KMS-11 (cell line): Measurements from ENCODE around the gene PPIG.

Experiments
- H2AFZ ChIP-seq: fragments of 200-600 bp; sonication (generic); 2 replicates; pipeline ENCODE4 v1.6.1; 2016; ENCODE audit warnings: antibody characterized with exemption, mixed run types, low read depth
- H3K27ac ChIP-seq: fragments of 200-600 bp; sonication (generic); 2 replicates; pipeline ENCODE4 v1.6.1; 2016; ENCODE audit warnings: mild to moderate bottlenecking, mixed run types
- H3K27me3 ChIP-seq: fragments of 200-600 bp; sonication (generic); 2 replicates; pipeline ENCODE4 v1.6.1; 2017; ENCODE audit warnings: mild to moderate bottlenecking, low read depth, mixed run types, moderate library complexity; ENCODE audit not compliant: insufficient read depth
- H3K36me3 ChIP-seq: fragments of 200-600 bp; sonication (generic); 2 replicates; pipeline ENCODE4 v1.6.1; 2017; ENCODE audit warnings: mild to moderate bottlenecking, mixed run types; ENCODE audit not compliant: insufficient read depth
- H3K4me1 ChIP-seq: fragments of 200-600 bp; sonication (generic); 2 replicates; pipeline ENCODE4 v1.6.1; 2016; ENCODE audit warnings: mild to moderate bottlenecking, low read depth, mixed run types; ENCODE audit not compliant: poor library complexity, severe bottlenecking
- H3K4me2 ChIP-seq: fragments of 200-600 bp; sonication (generic); 2 replicates; pipeline ENCODE4 v1.7.0; 2016; ENCODE audit warnings: mild to moderate bottlenecking, mixed run types
- H3K4me3 ChIP-seq: fragments of 200-600 bp; sonication (generic); IDR thresholded peaks from 2 replicates; pipeline ENCODE4 v1.6.1; 2017; ENCODE audit warnings: low read depth, low read length, mixed read lengths; ENCODE audit not compliant: insufficient read depth
- H3K79me2 ChIP-seq: fragments of 200-600 bp; sonication (generic); 2 replicates; pipeline ENCODE4 v1.6.1; 2016; ENCODE audit warnings: low read depth, mixed run types; ENCODE audit not compliant: insufficient read depth
- H3K9ac ChIP-seq: fragments of 200-600 bp; sonication (generic); 2 replicates; pipeline ENCODE4 v1.6.1; 2016; ENCODE audit warnings: mild to moderate bottlenecking, mixed run types
- H4K20me1 ChIP-seq: fragments of 200-600 bp; sonication (generic); 2 replicates; pipeline ENCODE4 v1.6.1; 2016; ENCODE audit warnings: mild to moderate bottlenecking, mixed run types; ENCODE audit not compliant: insufficient read depth
- CTCF ChIP-seq: fragments of 200-600 bp; sonication (generic); conservative IDR thresholded peaks from 2 replicates; pipeline ENCODE4 v1.6.1; 2017; ENCODE audit warnings: low read depth, mild to moderate bottlenecking, antibody characterized with exemption, low read length, moderate library complexity, mixed read lengths

Gene PPIG

DNA sequence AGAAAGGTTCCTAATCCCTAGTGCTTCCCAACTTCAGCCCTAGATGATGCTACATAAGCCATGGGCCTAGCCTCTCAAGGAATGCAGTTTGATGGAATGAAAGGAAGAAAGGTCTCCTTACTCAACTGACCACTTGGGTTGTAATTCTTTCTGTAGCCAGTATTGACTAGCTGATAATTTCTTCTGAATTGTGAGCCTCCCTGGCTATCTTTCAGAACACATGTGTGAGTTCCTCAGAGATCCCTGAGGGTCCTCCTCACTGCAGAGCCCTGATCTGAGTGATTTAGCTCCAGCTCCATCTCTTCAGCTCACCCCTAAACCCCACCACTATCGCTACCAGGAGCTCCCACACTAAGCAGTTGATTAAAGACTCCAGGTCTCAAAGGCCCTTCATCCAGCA is 78.6 kb downstream of the PPIG start:
- Histone ChIP-seq H4K20me1 (no peaks in the 10 kb centered on the region), H3K27me3 (no peaks in the 10 kb centered on the region), H3K36me3 (no peaks in the 10 kb centered on the region), H3K27ac (no peak overlapping the region), H2AFZ (no peak overlapping the region), H3K9ac (no peak overlapping the region), H3K4me1 (no peaks in the 10 kb centered on the region), H3K4me3 (no peak overlapping the region), H3K4me2 (no peak overlapping the region), H3K79me2 (no peaks in the 10 kb centered on the region)
- no peak for TF ChIP-seq CTCF

GRCh38 chr2:169663247-169663646 is 79.1 kb downstream of the PPIG start:
- H3K4me1 ChIP-seq, result no peaks in the 10 kb centered on the region
- no peak for TF ChIP-seq CTCF
- no peak overlapping the region for H3K9ac ChIP-seq
- no peaks in the 10 kb centered on the region for H3K36me3 ChIP-seq
- H3K4me3 ChIP-seq, result no peak overlapping the region
- no peak overlapping the region for H2AFZ ChIP-seq
- no peak overlapping the region for H3K4me2 ChIP-seq
- H3K27me3 ChIP-seq, result no peaks in the 10 kb centered on the region
- no peaks in the 10 kb centered on the region for H4K20me1 ChIP-seq
- H3K79me2 ChIP-seq, result no peaks in the 10 kb centered on the region
- no peak overlapping the region for H3K27ac ChIP-seq

- Histone ChIP-seq H3K9ac (no peak overlapping the region), H3K36me3 (no peaks in the 10 kb centered on the region), H4K20me1 (no peaks in the 10 kb centered on the region), H3K4me3 (no peak overlapping the region), H3K27ac (no peak overlapping the region), H3K4me1 (no peaks in the 10 kb centered on the region), H3K79me2 (no peaks in the 10 kb centered on the region), H3K27me3 (no peaks in the 10 kb centered on the region), H3K4me2 (no peak overlapping the region), H2AFZ (no peak overlapping the region)
- TF ChIP-seq CTCF, result no peak
These were observed 80.4 kb downstream of the PPIG start for GRCh38 chr2:169664600-169664977.

- no peaks in the 10 kb centered on the region for H3K79me2 ChIP-seq
- H3K27ac ChIP-seq, result no peak overlapping the region
- H3K36me3 ChIP-seq, result no peaks in the 10 kb centered on the region
- H4K20me1 ChIP-seq, result no peaks in the 10 kb centered on the region
- H3K4me3 ChIP-seq, result no peak overlapping the region
- no peaks in the 10 kb centered on the region for H3K4me1 ChIP-seq
- H2AFZ ChIP-seq, result no peak overlapping the region
- TF ChIP-seq CTCF, result no peak
- no peak overlapping the region for H3K9ac ChIP-seq
- no peaks in the 10 kb centered on the region for H3K27me3 ChIP-seq
- no peak overlapping the region for H3K4me2 ChIP-seq
These were observed 81.1 kb downstream of the PPIG start for GRCh38 chr2:169664978-169665930.
